ENCODE data around the gene EIF4G1. TPM values are rescaled to one million over a fixed set of nuclear protein-coding genes. Genes with fewer than 3 reads are reported as not detected.

The EIF4G1 gene
- polyA plus RNA-seq, 3 donors: 13.9 to 119 (median 24.2) TPM

- Histone ChIP-seq H3K36me3 (replicated peaks in 1 of 2; ENCODE audit: control insufficient read depth in 1 of 2, insufficient read depth in 2 of 2, low read length in 2 of 2) (no peaks in the 10 kb centered on the region), H3K4me1 (ENCODE audit: control insufficient read depth in 1 of 2, insufficient read depth in 2 of 2, low read length in 2 of 2) (no peaks in the 10 kb centered on the region), H3K4me2 (replicated peaks; ENCODE audit: extremely low read depth, low read length, poor library complexity, severe bottlenecking) (no peak within 1 kb of the TSS), H3K9me3 (replicated peaks in 1 of 2; ENCODE audit: control insufficient read depth in 1 of 2, insufficient read depth in 1 of 2, low read length in 2 of 2) (peaks cover 0 to 10% of the 10 kb centered on the region in 2 donors), H3K4me3 (replicated peaks in 1 of 3; ENCODE audit: low read depth in 2 of 3, low read length in 3 of 3) (no peak within 1 kb of the TSS), H3K9ac (ENCODE audit: insufficient read depth, low read length, poor library complexity, severe bottlenecking) (no peak within 1 kb of the TSS), H4K20me1 (ENCODE audit: insufficient read depth, low read length) (no peaks in the 10 kb centered on the region), H3K27ac (ENCODE audit: low read depth in 1 of 2, low read length in 2 of 2) (no peak within 1 kb of the TSS), H2AFZ (ENCODE audit: insufficient read depth, low read depth, low read length, poor library complexity, severe bottlenecking) (no peak within 1 kb of the TSS), H3K79me2 (ENCODE audit: insufficient read depth, low read length) (no peaks in the 10 kb centered on the region), H3K27me3 (ENCODE audit: control insufficient read depth in 2 of 2, insufficient read depth in 2 of 2, low read length in 2 of 2) (peaks cover 22 to 56% of the 10 kb centered on the region in 2 donors)
- no peak for DNase-seq
- WGBS (ENCODE audit: insufficient coverage): 16% methylated on average over 57 of the region's 65 CpGs
- Mint-ChIP-seq H3K27me3 (ENCODE audit: low read depth in 3 of 3) (peaks cover 44 to 81% (median 62%) of the 10 kb centered on the region in 3 donors), H3K27ac (no peak within 1 kb of the TSS), H3K4me1 (peaks cover 2% of the 10 kb centered on the region), H3K36me3 (peaks cover 0 to 5% of the 10 kb centered on the region in 2 donors), H3K9me3 (peaks cover 0 to 10% (median 0%) of the 10 kb centered on the region in 7 donors), H3K4me3 (peak within 1 kb of the TSS in 1 of 2 donors; percentile 68)
- TF ChIP-seq CTCF (IDR thresholded peaks at IDR 0.05): no peak
- intact Hi-C loops (cut with micrococcal nuclease): no loop called here
Measured at GRCh38 chr3:184275961-184276910, 38.2 kb upstream of the EIF4G1 start, which contains the start of gene ECE2. Gene ECE2, plus strand, starts transcription at chr3:184276022. Its CDS starts 132 bp downstream, at chr3:184276154.

- no peak for TF ChIP-seq CTCF (IDR thresholded peaks at IDR 0.05)
- peaks cover 2% of the 10 kb centered on the region for H3K4me1 Mint-ChIP-seq
- H3K4me3 Mint-ChIP-seq: peak overlapping the region in 1 of 2 donors; percentile 39
- peaks cover 0 to 5% of the 10 kb centered on the region in 2 donors for H3K36me3 Mint-ChIP-seq
- H3K79me2 ChIP-seq (ENCODE audit: insufficient read depth, low read length): no peaks in the 10 kb centered on the region
- no peak overlapping the region for H3K4me2 ChIP-seq (replicated peaks; ENCODE audit: extremely low read depth, low read length, poor library complexity, severe bottlenecking)
- no peaks in the 10 kb centered on the region for H3K4me1 ChIP-seq (ENCODE audit: control insufficient read depth in 1 of 2, insufficient read depth in 2 of 2, low read length in 2 of 2)
- peaks cover 40 to 72% (median 56%) of the 10 kb centered on the region in 3 donors for H3K27me3 Mint-ChIP-seq (ENCODE audit: low read depth in 3 of 3)
- no peak overlapping the region for H3K4me3 ChIP-seq (replicated peaks in 1 of 3; ENCODE audit: low read depth in 2 of 3, low read length in 3 of 3)
- H2AFZ ChIP-seq (ENCODE audit: insufficient read depth, low read depth, low read length, poor library complexity, severe bottlenecking): no peak overlapping the region
- H3K27me3 ChIP-seq (ENCODE audit: control insufficient read depth in 2 of 2, insufficient read depth in 2 of 2, low read length in 2 of 2): peaks cover 22 to 56% of the 10 kb centered on the region in 2 donors
- intact Hi-C loops (cut with micrococcal nuclease): no loop called here
- 96% methylated on average over 6 of the region's 6 CpGs for WGBS (ENCODE audit: insufficient coverage)
- H3K9ac ChIP-seq (ENCODE audit: insufficient read depth, low read length, poor library complexity, severe bottlenecking): no peak overlapping the region
- H3K9me3 ChIP-seq (replicated peaks in 1 of 2; ENCODE audit: control insufficient read depth in 1 of 2, insufficient read depth in 1 of 2, low read length in 2 of 2): peaks cover 0 to 10% of the 10 kb centered on the region in 2 donors
- DNase-seq: no peak
- H3K9me3 Mint-ChIP-seq: peaks cover 0 to 10% (median 0%) of the 10 kb centered on the region in 7 donors
- no peaks in the 10 kb centered on the region for H3K36me3 ChIP-seq (replicated peaks in 1 of 2; ENCODE audit: control insufficient read depth in 1 of 2, insufficient read depth in 2 of 2, low read length in 2 of 2)
- no peak overlapping the region for H3K27ac Mint-ChIP-seq
- no peak overlapping the region for H3K27ac ChIP-seq (ENCODE audit: low read depth in 1 of 2, low read length in 2 of 2)
- no peaks in the 10 kb centered on the region for H4K20me1 ChIP-seq (ENCODE audit: insufficient read depth, low read length)
Measured at GRCh38 chr3:184277366-184277765, 37.0 kb upstream of the EIF4G1 start.

Measured in CD14-positive monocyte (primary cell).